NCI-H2196 (cell line): ENCODE measurements around the gene TGFBR3.

Source experiments
- DNase-seq: peaks from one replicate; lab custom pipeline; 2025; ENCODE audit not compliant: unreplicated experiment; lab: John Stamatoyannopoulos, UW

Gene TGFBR3

GRCh38 chr1:91718368-91718767 lies 167.6 kb downstream of the TGFBR3 start:
- DNase-seq, result no peak

- no peak for DNase-seq
These were observed 168.1 kb downstream of the TGFBR3 start for GRCh38 chr1:91717839-91718238.

GRCh38 chr1:91716339-91716738 lies 169.6 kb downstream of the TGFBR3 start:
- DNase-seq, result no peak

- DNase-seq, result no peak
These were observed 170.4 kb downstream of the TGFBR3 start for GRCh38 chr1:91715416-91716000.

GRCh38 chr1:91714867-91715381 lies 171.0 kb downstream of the TGFBR3 start:
- no peak for DNase-seq

- no peak for DNase-seq
These were observed 172.7 kb downstream of the TGFBR3 start for GRCh38 chr1:91712981-91713841.

- DNase-seq, result no peak
These were observed 173.6 kb downstream of the TGFBR3 start for GRCh38 chr1:91712393-91712792.

- DNase-seq, result no peak
These were observed 174.3 kb downstream of the TGFBR3 start for GRCh38 chr1:91711504-91712247.

- DNase-seq, result no peak
These were observed 175.7 kb downstream of the TGFBR3 start for GRCh38 chr1:91710261-91710660.

GRCh38 chr1:91708691-91709090 lies 177.3 kb downstream of the TGFBR3 start:
- no peak for DNase-seq

- DNase-seq, result no peak
These were observed 178.1 kb downstream of the TGFBR3 start for GRCh38 chr1:91707890-91708218.

- DNase-seq, result no peak
These were observed 178.6 kb downstream of the TGFBR3 start for GRCh38 chr1:91707114-91707889.

- DNase-seq, result no peak
These were observed 179.6 kb downstream of the TGFBR3 start for GRCh38 chr1:91706140-91706957.

GRCh38 chr1:91704746-91705145 lies 181.2 kb downstream of the TGFBR3 start:
- no peak for DNase-seq

GRCh38 chr1:91703095-91703494 lies 182.9 kb downstream of the TGFBR3 start:
- DNase-seq, result no peak

- DNase-seq, result no peak
These were observed 184.5 kb downstream of the TGFBR3 start for GRCh38 chr1:91701472-91701869.

GRCh38 chr1:91700771-91701471 lies 185.0 kb downstream of the TGFBR3 start:
- no peak for DNase-seq

- DNase-seq, result no peak
These were observed 185.6 kb downstream of the TGFBR3 start for GRCh38 chr1:91700332-91700731.

GRCh38 chr1:91699339-91699974 lies 186.5 kb downstream of the TGFBR3 start:
- no peak for DNase-seq
